ENCODE results near the gene SPARC.
A peak's percentile ranks its signal among the peaks of the same experiment; 100 is the strongest.

The SPARC gene

GRCh38 chr5:151617841-151618710, 68.6 kb downstream of the SPARC start:
- no peak for DNase-seq

DNA sequence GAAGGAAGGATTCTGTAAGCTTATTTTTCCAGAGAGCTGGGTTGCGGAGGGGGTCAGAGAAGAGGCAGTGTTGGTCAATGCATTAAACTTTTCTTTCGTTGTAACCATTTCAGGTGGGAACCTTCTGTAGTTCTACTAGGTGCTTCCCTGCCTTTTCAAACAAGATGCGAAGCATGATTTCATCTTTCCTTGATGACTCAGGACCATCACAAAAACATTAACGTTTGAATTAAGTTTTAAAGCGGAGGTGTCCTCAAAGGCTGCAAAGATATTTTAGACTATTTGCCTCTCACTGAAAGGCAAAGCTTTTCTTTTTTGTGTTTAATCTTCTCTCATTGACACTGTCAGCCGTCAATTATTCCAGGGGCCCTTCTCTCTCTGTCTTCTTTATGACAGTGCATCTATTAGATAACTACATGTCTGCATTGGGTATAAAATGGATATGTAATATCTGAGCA, 69.3 kb downstream of the SPARC start:
- DNase-seq = no peak

- no peak for DNase-seq
These were observed 71.3 kb downstream of the SPARC start for GRCh38 chr5:151615431-151615830.

DNA sequence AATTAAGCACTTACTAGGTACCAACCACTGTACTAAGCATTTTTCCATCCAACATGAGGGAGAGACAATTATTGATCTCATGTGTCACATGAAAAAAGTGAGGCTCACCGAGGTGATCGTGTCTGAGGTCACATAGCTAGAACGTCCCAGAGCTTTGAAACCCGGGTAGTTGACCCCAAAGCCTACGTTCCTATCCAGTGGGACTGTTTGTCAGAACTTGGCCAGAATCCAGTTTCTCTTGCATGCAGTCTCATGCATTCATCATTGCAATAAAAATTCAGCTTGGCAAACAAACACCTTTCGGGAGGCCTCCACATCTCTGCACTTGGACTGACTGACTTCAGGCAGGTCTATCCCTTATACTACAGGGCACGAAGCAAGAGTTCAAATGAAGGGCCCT, 72.2 kb downstream of the SPARC start:
- DNase-seq = no peak

- DNase-seq = peak; percentile 31
These were observed 73.9 kb downstream of the SPARC start for GRCh38 chr5:151612689-151613427.

DNA sequence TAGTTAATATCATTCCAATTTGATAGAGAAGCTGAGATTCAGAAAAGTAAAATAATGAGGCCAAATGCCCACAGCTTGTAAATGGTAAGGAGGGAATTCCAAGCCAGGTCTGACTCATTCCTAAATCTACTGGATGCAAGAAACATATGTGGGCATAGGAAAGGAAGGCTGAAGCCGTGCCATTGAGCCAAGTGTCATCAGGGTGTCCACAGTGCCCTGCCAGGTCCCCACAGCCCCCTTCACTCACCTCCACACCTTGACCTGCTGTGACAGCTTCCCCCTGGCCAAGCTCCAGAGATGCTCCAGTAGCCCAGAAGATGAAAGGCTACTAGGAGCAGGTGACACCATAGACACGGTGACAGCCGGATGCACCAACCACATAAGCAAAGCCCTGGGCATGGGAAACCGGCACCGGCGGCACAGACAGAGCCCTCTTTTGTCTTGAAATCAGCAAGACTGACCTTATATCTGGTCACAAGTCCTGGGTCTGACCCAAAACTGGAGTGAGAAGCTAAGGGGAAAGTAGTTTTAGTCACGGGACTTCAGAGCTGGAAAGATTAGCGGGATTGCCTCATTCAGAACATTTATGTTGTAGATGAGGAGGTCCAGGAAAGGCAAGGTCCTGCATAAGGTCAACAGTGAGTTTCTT, 75.5 kb downstream of the SPARC start:
- no peak for DNase-seq

All from NCI-H510A (cell line).